Coronary artery (tissue), 2 donors: ENCODE data around the gene GLT8D1.

Experiments used
- DNase-seq: peaks from one replicate; pipeline ENCODE4 v3.0.0-alpha.2; 2017; ENCODE audit warnings: low spot score
- H3K27ac ChIP-seq, 2 donors: fragments of 200-600 bp; sonication (generic); one replicate each; pipeline ENCODE4 v1.5.1; 2016 to 2019
- H3K4me3 ChIP-seq: fragments of 200-600 bp; sonication (generic); 2 replicates; pipeline ENCODE4 v1.5.1; 2016; ENCODE audit warnings: mild to moderate bottlenecking, moderate library complexity
- TF ChIP-seq, protein P1 (sequence below): fragments of 200-600 bp; sonication (generic); IDR thresholded peaks from one replicate; pipeline ENCODE4 v1.5.1; 2019; ENCODE audit warnings: antibody characterized with exemption

Gene GLT8D1

DNA sequence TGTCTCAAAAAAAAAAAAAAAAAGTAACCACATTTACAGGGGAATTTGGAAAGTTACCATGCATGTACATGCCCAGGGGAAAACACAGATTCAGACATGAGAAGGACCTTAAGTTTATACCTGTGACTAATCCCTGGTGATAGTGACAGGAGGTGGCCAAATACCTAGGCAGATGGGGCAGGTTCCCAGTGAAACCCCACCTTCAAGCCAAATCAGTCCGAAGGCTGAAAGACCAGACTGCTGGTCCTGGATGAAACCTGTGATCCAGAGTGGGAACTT, 16.1 kb upstream of the GLT8D1 start:
- H3K27ac ChIP-seq: no peak overlapping the region
- H3K4me3 ChIP-seq: no peak overlapping the region
- no peak for DNase-seq
- TF ChIP-seq, protein P1, sequence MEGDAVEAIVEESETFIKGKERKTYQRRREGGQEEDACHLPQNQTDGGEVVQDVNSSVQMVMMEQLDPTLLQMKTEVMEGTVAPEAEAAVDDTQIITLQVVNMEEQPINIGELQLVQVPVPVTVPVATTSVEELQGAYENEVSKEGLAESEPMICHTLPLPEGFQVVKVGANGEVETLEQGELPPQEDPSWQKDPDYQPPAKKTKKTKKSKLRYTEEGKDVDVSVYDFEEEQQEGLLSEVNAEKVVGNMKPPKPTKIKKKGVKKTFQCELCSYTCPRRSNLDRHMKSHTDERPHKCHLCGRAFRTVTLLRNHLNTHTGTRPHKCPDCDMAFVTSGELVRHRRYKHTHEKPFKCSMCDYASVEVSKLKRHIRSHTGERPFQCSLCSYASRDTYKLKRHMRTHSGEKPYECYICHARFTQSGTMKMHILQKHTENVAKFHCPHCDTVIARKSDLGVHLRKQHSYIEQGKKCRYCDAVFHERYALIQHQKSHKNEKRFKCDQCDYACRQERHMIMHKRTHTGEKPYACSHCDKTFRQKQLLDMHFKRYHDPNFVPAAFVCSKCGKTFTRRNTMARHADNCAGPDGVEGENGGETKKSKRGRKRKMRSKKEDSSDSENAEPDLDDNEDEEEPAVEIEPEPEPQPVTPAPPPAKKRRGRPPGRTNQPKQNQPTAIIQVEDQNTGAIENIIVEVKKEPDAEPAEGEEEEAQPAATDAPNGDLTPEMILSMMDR: no peak

DNA sequence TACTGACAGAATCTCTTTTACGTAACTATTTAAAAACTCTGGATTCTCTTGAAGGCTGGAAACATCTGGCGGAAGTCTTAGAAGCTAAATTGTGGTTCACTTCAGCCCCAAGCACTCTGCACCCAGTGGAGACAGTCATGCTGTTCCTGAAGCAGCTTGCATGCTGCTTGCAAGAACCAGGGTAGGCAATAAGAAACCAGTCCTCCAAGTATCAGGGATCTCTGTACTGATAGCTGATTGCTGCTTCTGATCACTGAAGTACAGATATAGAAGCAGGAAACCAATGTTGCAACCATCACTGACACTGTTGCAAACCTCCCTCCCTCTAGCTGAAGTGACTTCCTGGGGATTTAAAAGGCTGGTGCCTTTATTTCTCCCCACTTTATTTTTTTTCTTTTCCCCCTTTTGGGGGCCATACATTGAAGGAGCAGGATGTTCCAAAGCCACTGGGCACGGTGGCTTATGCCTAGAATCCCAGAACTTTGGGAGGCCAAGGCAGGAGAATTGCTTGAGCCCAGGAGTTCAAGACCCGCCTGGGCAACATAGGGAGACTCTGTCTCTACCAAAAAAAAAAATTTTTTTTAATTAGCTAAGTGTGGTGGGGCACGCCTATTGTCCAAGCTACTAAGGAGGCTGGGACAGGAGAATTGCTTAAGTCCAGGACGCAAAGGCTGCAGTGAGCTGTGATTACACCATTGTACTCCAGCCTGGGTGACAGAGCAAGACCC, 15.6 kb upstream of the GLT8D1 start:
- Histone ChIP-seq H3K27ac (no peak overlapping the region), H3K4me3 (no peak overlapping the region)
- no peak for DNase-seq
- TF ChIP-seq, protein P1: no peak

DNA sequence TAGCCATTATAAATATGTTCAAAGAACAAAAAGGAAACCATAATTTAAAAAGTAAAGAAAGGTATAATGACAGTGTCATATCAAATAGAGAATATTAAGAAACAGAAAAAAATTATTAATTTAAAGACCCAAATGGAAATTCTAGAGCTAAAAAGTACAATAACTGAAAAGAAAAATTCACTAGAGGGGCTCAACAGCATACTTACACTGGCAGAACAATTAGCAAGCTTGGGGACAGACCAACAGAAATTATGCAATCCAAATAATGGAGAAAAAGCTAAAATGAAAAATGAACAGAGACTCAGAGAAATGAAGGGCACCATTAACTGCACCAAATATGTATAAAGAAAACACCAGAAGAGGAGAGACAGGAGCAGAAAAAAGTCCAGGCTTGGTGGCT, 14.0 kb upstream of the GLT8D1 start:
- Histone ChIP-seq H3K4me3 (no peak overlapping the region), H3K27ac (no peak overlapping the region)
- TF ChIP-seq, protein P1: no peak
- no peak for DNase-seq

DNA sequence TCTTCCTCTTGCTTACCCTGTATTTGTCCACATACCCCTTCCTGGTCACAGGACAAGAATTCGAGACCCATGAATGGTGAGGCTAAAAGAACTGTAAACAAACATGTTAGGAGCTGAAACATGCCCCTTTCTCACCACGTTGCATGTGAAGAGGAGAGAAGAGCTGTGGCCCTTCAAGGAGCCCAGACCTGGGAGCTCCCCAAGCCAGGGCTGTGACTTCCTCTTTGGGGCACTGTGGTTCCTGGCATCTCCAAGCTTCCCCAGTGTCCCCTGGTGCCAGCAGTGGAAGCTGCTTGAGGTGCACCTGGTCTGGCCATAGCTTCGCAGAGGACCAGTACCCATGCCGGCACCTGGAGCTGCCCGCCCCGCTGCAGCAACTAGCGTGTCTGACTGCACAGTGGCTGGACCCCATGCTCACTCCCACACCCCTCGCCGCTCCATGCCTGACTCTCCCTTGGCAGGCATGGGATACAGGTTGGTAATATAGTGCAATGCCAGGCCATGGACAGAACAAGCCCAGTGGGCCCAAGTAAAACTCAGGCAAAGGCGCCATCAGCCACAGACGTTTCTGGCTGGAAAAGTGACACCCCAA, 10.2 kb upstream of the GLT8D1 start:
- Histone ChIP-seq H3K4me3 (no peak overlapping the region), H3K27ac (no peak overlapping the region)
- DNase-seq: no peak
- TF ChIP-seq, protein P1: no peak

DNA sequence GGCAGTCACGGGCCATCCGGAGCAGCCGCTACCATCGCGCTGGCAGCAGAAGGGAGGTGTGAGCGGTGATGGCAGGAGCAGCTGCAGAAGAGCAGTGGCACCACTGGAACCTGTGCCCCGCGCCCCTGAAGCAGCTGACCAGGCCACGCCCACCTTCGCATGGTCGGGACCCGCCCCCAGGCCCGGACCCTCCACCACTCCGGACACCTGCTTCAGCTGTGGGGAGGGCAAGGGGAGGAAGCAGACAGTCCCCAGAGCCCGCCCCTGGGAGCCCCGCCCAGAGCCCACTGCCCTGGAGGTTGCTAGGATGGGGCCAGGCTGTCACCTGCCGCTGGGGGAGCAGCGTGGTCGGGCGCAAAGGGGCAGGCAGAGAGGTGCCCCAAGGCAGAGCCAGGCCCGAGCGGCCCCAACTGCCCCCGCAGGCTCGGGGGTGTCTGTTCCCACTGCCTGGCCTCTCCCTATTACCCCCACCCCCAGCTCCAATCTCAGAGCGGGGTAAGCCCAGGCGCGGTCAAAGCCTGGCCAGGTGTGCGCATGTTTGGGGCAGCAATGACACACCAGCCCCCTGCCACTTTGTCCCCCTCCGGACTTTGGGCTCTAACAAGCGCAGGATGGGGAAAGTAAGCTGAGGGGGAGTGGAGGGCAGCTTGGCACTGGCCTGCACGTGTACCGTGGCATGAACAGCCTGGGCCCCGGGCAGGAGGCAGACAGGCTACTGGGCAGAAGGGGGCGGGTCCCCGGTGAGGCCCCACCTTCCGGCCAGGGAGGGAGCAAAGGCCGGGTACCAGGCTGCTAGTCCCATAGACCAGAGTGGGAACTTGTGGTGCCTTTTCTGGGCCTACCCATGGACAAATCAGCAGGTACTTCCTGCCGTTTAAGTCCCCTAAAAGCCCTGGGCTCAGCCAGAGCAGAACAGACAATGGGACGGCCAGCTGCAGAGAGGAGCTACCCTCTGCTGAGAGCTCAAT, 9.0 kb upstream of the GLT8D1 start:
- DNase-seq: no peak
- H3K27ac ChIP-seq: no peak overlapping the region
- no peak overlapping the region for H3K4me3 ChIP-seq
- TF ChIP-seq, protein P1: no peak

DNA sequence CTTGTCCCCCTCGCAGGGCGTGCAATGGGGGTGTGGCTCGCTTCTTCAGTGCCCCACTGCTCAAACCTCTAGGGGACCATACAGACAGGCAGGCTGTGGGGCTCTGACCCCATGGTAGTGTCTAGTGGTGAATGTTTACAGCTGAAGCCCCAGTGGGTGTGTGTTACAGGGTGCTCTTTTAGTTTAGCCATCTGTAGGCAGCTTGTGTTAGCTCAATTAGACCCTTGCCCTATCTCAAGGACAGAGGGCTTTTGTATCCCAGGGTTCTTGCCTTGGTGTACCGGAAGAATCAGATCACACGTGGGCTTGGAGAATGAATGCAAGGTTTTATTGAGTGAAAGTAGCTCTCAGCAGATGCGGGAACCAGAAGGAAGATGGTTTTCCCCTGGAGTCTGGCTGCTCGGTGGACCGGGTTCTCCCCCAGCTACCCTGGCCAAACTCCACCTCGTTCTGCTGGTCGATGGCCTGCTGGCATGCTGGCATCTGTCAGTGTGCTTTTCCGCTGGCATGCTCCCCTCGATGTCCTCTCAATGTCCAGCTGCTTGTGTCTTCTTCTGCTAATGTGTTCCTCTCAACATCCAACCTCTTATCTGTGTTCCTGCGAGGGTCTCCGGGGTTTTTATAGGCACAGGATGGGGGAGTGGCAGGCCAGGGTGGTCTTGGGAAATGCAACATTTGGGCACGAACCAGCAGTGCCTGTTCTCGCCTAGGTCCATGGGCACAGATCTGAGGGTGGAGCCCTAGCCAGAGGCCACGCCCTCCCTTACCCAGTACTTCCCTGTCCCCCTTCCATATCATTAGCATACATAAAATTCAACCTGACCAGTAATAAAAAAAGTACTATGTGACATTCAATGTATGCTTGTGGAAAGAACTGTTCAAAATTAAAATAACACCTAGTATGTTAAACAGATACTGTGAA, 7.0 kb upstream of the GLT8D1 start:
- no peak for DNase-seq
- TF ChIP-seq, protein P1: no peak
- Histone ChIP-seq H3K4me3 (no peak overlapping the region), H3K27ac (no peak overlapping the region)
